GM15510 (cell line): ENCODE measurements around the gene VWA2.

Experiments used
- POLR2A ChIP-seq: IDR thresholded peaks from 3 replicates; pipeline ENCODE4 v1.6.1; 2011; ENCODE audit warnings: borderline replicate concordance; ENCODE audit not compliant: insufficient read length; ENCODE audit errors: extremely low read depth

VWA2 gene

GRCh38 chr10:114309364-114309651 is 70.3 kb downstream of the VWA2 start:
- TF ChIP-seq POLR2A: no peak

- no peak for TF ChIP-seq POLR2A
Measured at GRCh38 chr10:114310346-114310745, 71.3 kb downstream of the VWA2 start.

GRCh38 chr10:114311023-114311422 is 72.0 kb downstream of the VWA2 start:
- no peak for TF ChIP-seq POLR2A

GRCh38 chr10:114311496-114312209 is 72.6 kb downstream of the VWA2 start:
- no peak for TF ChIP-seq POLR2A

- TF ChIP-seq POLR2A: no peak
Measured at GRCh38 chr10:114313139-114313538, 74.1 kb downstream of the VWA2 start.

DNA sequence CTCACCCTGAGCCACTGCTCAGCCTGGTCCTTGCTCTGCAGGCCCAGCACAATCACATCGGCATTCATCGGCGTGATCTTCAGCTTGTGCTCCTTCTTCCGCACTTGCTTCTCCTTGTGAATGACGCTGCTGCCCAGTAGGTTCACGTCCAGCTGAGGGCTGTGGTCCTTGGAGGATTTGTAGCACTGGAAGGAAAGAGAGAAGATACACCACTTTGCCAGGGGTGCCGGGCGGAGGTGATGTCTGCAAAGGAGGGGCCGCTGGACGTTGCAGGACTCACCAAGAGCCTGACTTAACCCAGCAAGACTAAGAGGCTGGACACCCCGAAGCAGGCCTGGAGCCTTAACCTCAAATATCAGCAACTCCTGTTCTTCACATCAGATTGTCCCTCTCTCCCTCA is 74.8 kb downstream of the VWA2 start:
- no peak for TF ChIP-seq POLR2A

- no peak for TF ChIP-seq POLR2A
Measured at GRCh38 chr10:114315566-114316420, 76.7 kb downstream of the VWA2 start.

GRCh38 chr10:114316744-114317143 is 77.7 kb downstream of the VWA2 start:
- TF ChIP-seq POLR2A: no peak

- no peak for TF ChIP-seq POLR2A
Measured at GRCh38 chr10:114319406-114320248, 80.6 kb downstream of the VWA2 start.

GRCh38 chr10:114320249-114321116 is 81.4 kb downstream of the VWA2 start:
- TF ChIP-seq POLR2A: no peak

DNA sequence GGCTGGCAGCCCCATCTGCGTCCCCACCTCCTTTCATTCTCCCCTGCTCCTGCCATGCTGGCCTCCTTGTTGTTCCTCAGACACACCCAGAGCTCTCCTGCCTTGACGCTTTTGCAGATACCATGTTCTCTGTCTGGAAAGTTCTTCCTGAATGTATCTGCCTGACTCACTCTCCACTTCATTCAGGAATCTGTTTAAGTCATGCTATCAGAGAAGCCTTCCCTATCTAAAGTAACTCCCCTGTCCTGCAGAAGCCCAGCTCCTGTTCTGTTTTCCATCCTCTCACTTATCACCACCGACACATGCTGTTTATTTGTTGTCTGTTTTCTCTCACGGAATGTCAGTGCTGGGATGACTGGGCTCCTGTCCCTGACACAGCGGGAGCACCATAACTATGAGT is 83.3 kb downstream of the VWA2 start:
- TF ChIP-seq POLR2A: no peak

- TF ChIP-seq POLR2A: no peak
Measured at GRCh38 chr10:114323023-114323422, 84.0 kb downstream of the VWA2 start.

DNA sequence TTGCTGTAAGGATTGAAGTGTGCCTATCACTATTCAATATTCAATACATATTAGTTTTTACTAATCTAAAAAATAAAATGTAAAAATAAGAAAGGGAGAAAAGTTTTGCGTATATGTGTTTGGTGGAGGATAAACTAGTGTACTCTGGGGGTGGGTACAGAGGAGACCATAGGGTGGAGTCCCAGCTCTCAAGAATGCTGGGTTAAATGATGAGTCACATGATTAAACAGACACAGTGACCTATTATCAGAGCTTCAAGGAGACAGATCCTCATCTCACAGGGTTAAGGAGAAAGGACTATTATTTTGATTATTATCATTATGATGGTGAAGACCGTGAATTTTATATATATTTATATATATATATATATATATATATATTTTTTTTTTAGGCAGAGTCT is 87.7 kb downstream of the VWA2 start:
- TF ChIP-seq POLR2A: no peak

GRCh38 chr10:114327537-114328440 is 88.7 kb downstream of the VWA2 start:
- TF ChIP-seq POLR2A: no peak

GRCh38 chr10:114328441-114328812 is 89.4 kb downstream of the VWA2 start:
- no peak for TF ChIP-seq POLR2A
